Psoas muscle (tissue), 8 donors: ENCODE data around the gene PHOSPHO1. TPM values are rescaled to one million over a fixed set of nuclear protein-coding genes. Genes with fewer than 3 reads are reported as not detected.

ENCODE experiments used
- ATAC-seq, 4 donors: fragments of 200-7000 bp; cut with Tn5 transposase; one replicate each; pipeline ENCODE4 v1.9.1; 2020; ENCODE audit warnings: moderate library complexity in 3 of 4, mild to moderate bottlenecking in 2 of 4
- DNase-seq, 2 donors: peaks; one replicate each; pipeline ENCODE4 v3.0.0-alpha.2; 2020
- H3K27ac ChIP-seq: fragments of 200-600 bp; one replicate; pipeline ENCODE4 v1.8.0; 2022
- H3K27me3 ChIP-seq, 3 donors: fragments of 200-600 bp in 1 of 3; one replicate each; pipeline versions ENCODE4 v1.6.1 to v1.8.0; 2013 to 2022; ENCODE audit warnings: low read length in 2 of 3, mild to moderate bottlenecking in 2 of 3, moderate library complexity in 1 of 3; ENCODE audit not compliant: insufficient read depth in 3 of 3
- H3K36me3 ChIP-seq, 2 donors: fragments of 200-600 bp in 1 of 2; one replicate each; pipeline versions ENCODE4 v1.6.1 to v1.8.0; 2013 to 2022; ENCODE audit warnings: low read depth in 1 of 2, mild to moderate bottlenecking in 1 of 2, moderate library complexity in 1 of 2; ENCODE audit not compliant: insufficient read depth in 1 of 2
- H3K4me1 ChIP-seq: fragments of 200-600 bp; one replicate; pipeline ENCODE4 v1.8.0; 2022
- H3K4me3 ChIP-seq: fragments of 200-600 bp; one replicate; pipeline ENCODE4 v1.8.0; 2022; ENCODE audit warnings: mild to moderate bottlenecking
- H3K9me3 ChIP-seq: fragments of 200-600 bp; one replicate; pipeline ENCODE4 v1.8.0; 2022
- WGBS, 3 donors: extraction: QIAGEN DNeasy Blood & Tissue Kit; methylation state at CpG; one replicate each; pipeline versions ENCODE4 v1.1.6 to v1.1.7; 2013; 5-methylcytosine and 5-hydroxymethylcytosine counted together
- intact Hi-C, 2 donors: fragments of 100-400 bp; cut with DNase I; formaldehyde crosslinking; loops; one replicate each; pipeline versions ENCODE4 v1.11.0 to v1.14.2; 2022
- polyA plus RNA-seq, 3 donors: library from polyadenylated mRNA; stranded (reverse); fragments of 200-250 nt; gene quantifications; one replicate each; pipeline ENCODE4 v1.2.3, GENCODE V29; 2013
- total RNA-seq, 4 donors: library from RNA; stranded (reverse); fragmentation: NEBNext Ultra II Directional in 2 of 4; extraction: Animal tissue kit (Norgen Biotek cat#: 25700) in 2 of 4; gene quantifications; one replicate each; pipeline versions ENCODE4 v1.2.1 to v1.2.4, GENCODE V29; 2021 to 2023
- TF ChIP-seq, protein P1 (sequence below): fragments of 200-600 bp; IDR thresholded peaks from one replicate; pipeline ENCODE4 v1.8.0; 2022; ENCODE audit warnings: antibody characterized with exemption
- donor health status: healthy with polysubstance abuse.
- donor health status: DM: no; HTN: no; CAD: no; lungs with moderate emphysema.
- donor health status: Bipolar disorder and iron deficiency.
- donor health status: healthy.
- donor health status: DM: yes; HTN: yes; CAD: no.
- donor health status: DM: no; HTN: no; CAD: no.
- donor health status: DM: no; HTN: no; CAD: no.
- donor health status: DM: yes; HTN: yes; CAD: no.

PHOSPHO1 gene
- total and polyA plus RNA-seq, 7 donors, result 0.30 to 4.2 (median 0.70) TPM

DNA sequence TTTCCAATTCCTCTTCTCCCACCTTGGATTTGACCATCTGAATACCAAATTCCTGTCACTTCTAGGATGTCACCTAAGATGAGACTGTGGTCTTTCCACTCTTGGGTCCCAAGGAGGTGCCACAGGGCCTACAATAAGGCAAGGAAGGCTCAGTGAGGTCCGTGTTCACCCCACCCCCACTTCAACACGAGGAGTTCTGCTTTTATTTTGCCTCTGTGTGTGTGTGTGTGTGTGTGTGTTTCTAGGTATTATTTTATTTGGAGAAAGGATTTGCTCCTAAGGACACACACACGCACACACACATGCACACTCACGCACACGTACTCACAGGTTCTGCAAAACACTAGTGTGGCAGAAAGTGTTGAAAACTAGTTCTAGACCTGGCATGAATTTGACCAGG lies 24.5 kb upstream of the PHOSPHO1 start:
- DNase-seq (no peak), ATAC-seq (no peak)
- intact Hi-C loops, result no loop called here
- Histone ChIP-seq H3K4me3 (no peak overlapping the region), H3K27ac (no peak overlapping the region), H3K36me3 (no peaks in the 10 kb centered on the region), H3K9me3 (no peaks in the 10 kb centered on the region), H3K4me1 (no peaks in the 10 kb centered on the region), H3K27me3 (peaks cover 0 to 5% (median 0%) of the 10 kb centered on the region in 3 donors)
- 63 to 85% (median 69%) methylated on average over 5 of the region's 5 CpGs for WGBS, 3 donors
- TF ChIP-seq, protein P1, sequence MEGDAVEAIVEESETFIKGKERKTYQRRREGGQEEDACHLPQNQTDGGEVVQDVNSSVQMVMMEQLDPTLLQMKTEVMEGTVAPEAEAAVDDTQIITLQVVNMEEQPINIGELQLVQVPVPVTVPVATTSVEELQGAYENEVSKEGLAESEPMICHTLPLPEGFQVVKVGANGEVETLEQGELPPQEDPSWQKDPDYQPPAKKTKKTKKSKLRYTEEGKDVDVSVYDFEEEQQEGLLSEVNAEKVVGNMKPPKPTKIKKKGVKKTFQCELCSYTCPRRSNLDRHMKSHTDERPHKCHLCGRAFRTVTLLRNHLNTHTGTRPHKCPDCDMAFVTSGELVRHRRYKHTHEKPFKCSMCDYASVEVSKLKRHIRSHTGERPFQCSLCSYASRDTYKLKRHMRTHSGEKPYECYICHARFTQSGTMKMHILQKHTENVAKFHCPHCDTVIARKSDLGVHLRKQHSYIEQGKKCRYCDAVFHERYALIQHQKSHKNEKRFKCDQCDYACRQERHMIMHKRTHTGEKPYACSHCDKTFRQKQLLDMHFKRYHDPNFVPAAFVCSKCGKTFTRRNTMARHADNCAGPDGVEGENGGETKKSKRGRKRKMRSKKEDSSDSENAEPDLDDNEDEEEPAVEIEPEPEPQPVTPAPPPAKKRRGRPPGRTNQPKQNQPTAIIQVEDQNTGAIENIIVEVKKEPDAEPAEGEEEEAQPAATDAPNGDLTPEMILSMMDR, result no peak

DNA sequence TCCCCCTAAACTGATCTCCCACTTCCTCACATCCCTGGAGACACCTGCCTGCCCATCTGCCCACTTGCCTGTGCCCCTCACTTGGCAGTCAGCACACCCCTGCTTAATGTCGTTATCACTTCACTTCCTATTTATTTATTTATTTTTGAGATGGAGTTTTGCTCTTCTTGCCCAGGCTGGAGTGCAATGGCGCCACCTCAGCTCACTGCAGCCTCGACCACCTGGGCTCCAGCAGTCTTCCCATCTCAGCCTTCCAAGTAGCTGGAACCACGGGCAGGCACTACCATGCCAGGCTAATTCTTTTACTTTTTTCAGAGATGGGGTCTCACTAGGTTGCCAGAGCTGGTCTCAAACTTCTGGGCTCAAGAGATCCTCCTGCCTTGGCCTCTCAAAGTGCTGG lies 23.5 kb upstream of the PHOSPHO1 start:
- WGBS, 3 donors, result 61 to 64% (median 62%) methylated on average over 4 of the region's 4 CpGs
- no peaks in the 10 kb centered on the region for H3K36me3 ChIP-seq

DNA sequence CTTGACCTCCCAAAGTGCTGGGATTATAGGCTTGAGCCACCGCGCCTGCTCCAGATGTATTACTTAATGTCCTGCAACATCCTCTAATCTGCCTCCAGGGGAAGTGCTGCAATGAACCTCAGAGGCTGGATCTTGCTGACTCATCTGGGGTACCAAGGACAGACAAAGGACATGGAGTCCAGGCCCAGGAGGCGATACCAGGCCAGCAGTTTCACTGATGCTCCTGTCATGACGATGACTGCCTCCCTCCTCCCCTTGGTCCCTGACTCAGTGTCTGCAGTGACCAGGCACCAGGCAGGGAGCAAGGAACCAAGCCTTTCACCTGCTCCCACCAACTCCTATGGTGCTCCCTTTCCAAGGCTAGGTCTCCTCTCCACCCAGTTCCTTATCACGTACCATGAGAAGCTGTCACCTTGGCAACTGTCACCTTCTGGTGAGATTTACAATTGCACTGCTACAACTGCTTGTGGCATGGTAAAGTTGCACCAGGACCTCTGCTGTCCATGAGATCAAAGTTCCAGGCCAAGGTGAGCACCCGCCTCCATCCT lies 21.6 kb upstream of the PHOSPHO1 start:
- H3K36me3 ChIP-seq, result no peaks in the 10 kb centered on the region
- ATAC-seq, result no peak
- no peaks in the 10 kb centered on the region for H3K27me3 ChIP-seq
- intact Hi-C loops, result no loop called here
- H3K9me3 ChIP-seq, result no peaks in the 10 kb centered on the region
- no peak overlapping the region for H3K27ac ChIP-seq
- no peak overlapping the region for H3K4me3 ChIP-seq
- TF ChIP-seq, protein P1, result no peak
- peak in 1 of 2 donors; percentile 33 for DNase-seq
- H3K4me1 ChIP-seq, result peaks cover 6% of the 10 kb centered on the region
- 84 to 89% (median 86%) methylated on average over 6 of the region's 6 CpGs for WGBS, 3 donors

More for the DNA sequence above, 23.5 kb upstream of the PHOSPHO1 start:
- no peaks in the 10 kb centered on the region for H3K9me3 ChIP-seq
- H3K4me3 ChIP-seq, result no peak overlapping the region
- no peak for DNase-seq
- H3K27ac ChIP-seq, result no peak overlapping the region
- intact Hi-C loops, result no loop called here
- no peaks in the 10 kb centered on the region for H3K27me3 ChIP-seq
- TF ChIP-seq, protein P1, result no peak
- H3K4me1 ChIP-seq, result peaks cover 6% of the 10 kb centered on the region
- no peak for ATAC-seq

DNA sequence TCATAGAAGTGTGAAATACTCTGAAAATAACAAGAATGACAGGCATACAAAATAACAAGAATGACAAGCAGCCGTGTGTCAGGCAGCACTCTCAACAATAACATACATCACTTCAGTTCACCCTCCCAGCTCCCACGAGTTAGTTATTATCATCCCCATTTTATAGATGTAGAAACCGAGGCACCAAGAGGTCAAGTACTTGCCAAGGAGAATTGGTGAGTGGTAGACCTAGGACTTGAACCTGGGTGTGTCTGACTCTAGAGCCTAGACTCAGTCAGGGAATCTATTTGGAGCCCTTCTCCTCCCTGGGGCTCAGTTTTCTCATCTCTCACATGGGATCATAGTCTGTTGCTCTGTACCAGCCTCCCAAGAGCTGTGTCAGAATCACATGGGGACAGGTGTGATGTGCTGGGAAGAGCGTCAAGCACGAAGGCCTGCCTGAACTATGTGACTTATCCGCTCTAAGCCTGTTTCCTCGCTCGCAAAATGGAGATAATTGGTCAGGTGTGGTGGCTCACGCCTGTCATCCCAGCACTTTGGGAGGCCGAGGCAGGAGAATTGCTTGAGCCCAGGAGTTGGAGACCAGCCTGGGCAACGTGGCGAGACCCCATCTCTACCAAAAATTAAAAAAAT lies 19.4 kb upstream of the PHOSPHO1 start:
- no peaks in the 10 kb centered on the region for H3K36me3 ChIP-seq
- intact Hi-C loops, result no loop called here
- no peaks in the 10 kb centered on the region for H3K9me3 ChIP-seq
- WGBS, 3 donors, result 80 to 83% (median 81%) methylated on average over 12 of the region's 12 CpGs
- H3K4me3 ChIP-seq, result no peak overlapping the region
- ATAC-seq (no peak), DNase-seq (no peak)
- no peak overlapping the region for H3K27ac ChIP-seq
- peaks cover 6% of the 10 kb centered on the region for H3K4me1 ChIP-seq
- TF ChIP-seq, protein P1, result no peak
- H3K27me3 ChIP-seq, result no peaks in the 10 kb centered on the region
